Calu3 (cell line): ENCODE data around the gene LIMK2. TPM values are rescaled to one million over a fixed set of nuclear protein-coding genes. Genes with fewer than 3 reads are reported as not detected.

ENCODE experiments used
- BruUV-seq: library from RNA; stranded (reverse); fragments of 400-500 nt; replicated peaks from 2 replicates; lab custom pipeline; 2021; lab: Mats Ljungman, UMichigan
- CTCF ChIA-PET: fragments of 300-600 bp; sonication (Branson Sonifier 250); formaldehyde crosslinking; loops from one replicate; lab custom pipeline; 2022; ENCODE audit warnings: antibody characterized with exemption; lab: Charles Lee
- DNase-seq: peaks from one replicate; pipeline ENCODE4 v3.0.0; 2022
- H3K27ac Mint-ChIP-seq: one replicate; pipeline ENCODE4 v1.8.0; 2022; ENCODE audit warnings: mixed read lengths; ENCODE audit not compliant: unreplicated experiment
- H3K27me3 Mint-ChIP-seq: one replicate; pipeline ENCODE4 v1.8.0; 2022; ENCODE audit warnings: mixed read lengths; ENCODE audit not compliant: unreplicated experiment
- H3K36me3 Mint-ChIP-seq: one replicate; pipeline ENCODE4 v1.8.0; 2022; ENCODE audit warnings: mild to moderate bottlenecking, moderate library complexity, mixed read lengths; ENCODE audit not compliant: insufficient read depth, unreplicated experiment
- H3K4me1 Mint-ChIP-seq: one replicate; pipeline ENCODE4 v1.8.0; 2022; ENCODE audit warnings: mild to moderate bottlenecking, low read depth, mixed read lengths; ENCODE audit not compliant: unreplicated experiment
- H3K4me3 Mint-ChIP-seq: one replicate; pipeline ENCODE4 v1.8.0; 2022; ENCODE audit warnings: mild to moderate bottlenecking, low read depth, moderate library complexity, mixed read lengths; ENCODE audit not compliant: unreplicated experiment
- H3K9me3 Mint-ChIP-seq: one replicate; pipeline ENCODE4 v1.8.0; 2022; ENCODE audit warnings: low read depth, mixed read lengths; ENCODE audit not compliant: unreplicated experiment
- intact Hi-C: fragments of 100-400 bp; cut with micrococcal nuclease; formaldehyde crosslinking; loops from one replicate; pipeline ENCODE4 v1.10.0; 2022; ENCODE audit not compliant: unreplicated experiment
- total RNA-seq: library from RNA; stranded (reverse); gene quantifications from 2 replicates; pipeline ENCODE4 v1.2.3, GENCODE V29; 2022
- TF ChIP-seq, protein P1 (sequence below): fragments of 200-600 bp; IDR thresholded peaks from one replicate; pipeline ENCODE4 v1.8.0; 2022; ENCODE audit warnings: antibody characterized with exemption; ENCODE audit not compliant: unreplicated experiment

Gene LIMK2
- total RNA-seq, 1 experiment from 2014 or later, result 59.9 TPM

DNA sequence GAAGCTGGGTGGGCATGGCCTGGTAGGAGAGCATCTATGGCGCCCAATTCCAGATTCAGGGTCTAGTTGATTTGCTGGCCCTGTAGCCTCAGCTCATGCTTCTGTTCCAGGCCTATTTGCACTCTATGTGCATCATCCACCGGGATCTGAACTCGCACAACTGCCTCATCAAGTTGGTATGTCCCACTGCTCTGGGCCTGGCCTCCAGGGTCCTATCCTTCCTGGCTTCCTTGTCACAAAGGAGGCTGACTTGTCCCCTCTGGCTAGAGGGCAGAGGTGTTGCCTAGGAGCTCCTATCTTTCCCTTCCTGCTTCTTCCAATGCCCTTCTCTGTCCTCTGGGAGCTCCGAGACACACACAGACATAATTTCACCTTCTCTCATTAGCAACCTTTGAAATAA, 58.9 kb downstream of the LIMK2 start:
- TF ChIP-seq, protein P1, sequence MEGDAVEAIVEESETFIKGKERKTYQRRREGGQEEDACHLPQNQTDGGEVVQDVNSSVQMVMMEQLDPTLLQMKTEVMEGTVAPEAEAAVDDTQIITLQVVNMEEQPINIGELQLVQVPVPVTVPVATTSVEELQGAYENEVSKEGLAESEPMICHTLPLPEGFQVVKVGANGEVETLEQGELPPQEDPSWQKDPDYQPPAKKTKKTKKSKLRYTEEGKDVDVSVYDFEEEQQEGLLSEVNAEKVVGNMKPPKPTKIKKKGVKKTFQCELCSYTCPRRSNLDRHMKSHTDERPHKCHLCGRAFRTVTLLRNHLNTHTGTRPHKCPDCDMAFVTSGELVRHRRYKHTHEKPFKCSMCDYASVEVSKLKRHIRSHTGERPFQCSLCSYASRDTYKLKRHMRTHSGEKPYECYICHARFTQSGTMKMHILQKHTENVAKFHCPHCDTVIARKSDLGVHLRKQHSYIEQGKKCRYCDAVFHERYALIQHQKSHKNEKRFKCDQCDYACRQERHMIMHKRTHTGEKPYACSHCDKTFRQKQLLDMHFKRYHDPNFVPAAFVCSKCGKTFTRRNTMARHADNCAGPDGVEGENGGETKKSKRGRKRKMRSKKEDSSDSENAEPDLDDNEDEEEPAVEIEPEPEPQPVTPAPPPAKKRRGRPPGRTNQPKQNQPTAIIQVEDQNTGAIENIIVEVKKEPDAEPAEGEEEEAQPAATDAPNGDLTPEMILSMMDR, result no peak
- no peaks in the 10 kb centered on the region for H3K9me3 Mint-ChIP-seq
- BruUV-seq, result no TSS peak
- no peak overlapping the region for H3K27ac Mint-ChIP-seq
- no peaks in the 10 kb centered on the region for H3K27me3 Mint-ChIP-seq
- no peak for DNase-seq
- H3K36me3 Mint-ChIP-seq, result peaks cover 47% of the 10 kb centered on the region
- H3K4me3 Mint-ChIP-seq, result no peak overlapping the region
- CTCF ChIA-PET, result interaction anchor here (1.1 to 1.7 kb wide), 2 partner anchors 12 to 59 kb away, joined by 3 to 5 read pairs; partner anchors contain the start of gene LIMK2
- intact Hi-C loops, result no loop called here
- H3K4me1 Mint-ChIP-seq, result peaks cover 24% of the 10 kb centered on the region

DNA sequence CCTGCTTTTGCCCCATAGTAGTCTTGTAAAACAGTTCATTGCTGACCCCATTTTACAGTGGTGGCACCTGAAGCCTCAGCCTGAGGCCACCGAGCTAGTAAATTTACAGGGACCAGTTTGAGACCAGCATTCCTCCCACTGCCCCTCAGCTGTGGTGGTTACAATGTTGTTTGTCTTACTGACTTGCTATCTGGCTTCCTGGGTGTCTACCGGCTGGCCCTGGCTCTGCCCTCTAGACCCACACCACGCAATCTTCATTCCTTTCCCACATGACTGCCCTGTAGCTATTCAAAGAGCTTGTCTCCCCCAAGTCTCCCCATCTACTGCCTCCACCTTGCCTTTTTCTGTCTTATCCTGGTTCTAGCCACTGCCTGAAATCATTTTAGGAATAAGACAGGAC, 59.4 kb downstream of the LIMK2 start:
- H3K27me3 Mint-ChIP-seq, result no peaks in the 10 kb centered on the region
- no peaks in the 10 kb centered on the region for H3K9me3 Mint-ChIP-seq
- intact Hi-C loops, result no loop called here
- H3K36me3 Mint-ChIP-seq, result peaks cover 43% of the 10 kb centered on the region
- no peak overlapping the region for H3K4me3 Mint-ChIP-seq
- TF ChIP-seq, protein P1, result no peak
- peaks cover 24% of the 10 kb centered on the region for H3K4me1 Mint-ChIP-seq
- CTCF ChIA-PET, result interaction anchor here (1.7 to 1.9 kb wide), 2 partner anchors 21 to 60 kb away, joined by 5 to 19 read pairs; partner anchors contain the start of genes LIMK2 and PIK3IP1
- no peak overlapping the region for H3K27ac Mint-ChIP-seq
- no TSS peak for BruUV-seq
- DNase-seq, result no peak

DNA sequence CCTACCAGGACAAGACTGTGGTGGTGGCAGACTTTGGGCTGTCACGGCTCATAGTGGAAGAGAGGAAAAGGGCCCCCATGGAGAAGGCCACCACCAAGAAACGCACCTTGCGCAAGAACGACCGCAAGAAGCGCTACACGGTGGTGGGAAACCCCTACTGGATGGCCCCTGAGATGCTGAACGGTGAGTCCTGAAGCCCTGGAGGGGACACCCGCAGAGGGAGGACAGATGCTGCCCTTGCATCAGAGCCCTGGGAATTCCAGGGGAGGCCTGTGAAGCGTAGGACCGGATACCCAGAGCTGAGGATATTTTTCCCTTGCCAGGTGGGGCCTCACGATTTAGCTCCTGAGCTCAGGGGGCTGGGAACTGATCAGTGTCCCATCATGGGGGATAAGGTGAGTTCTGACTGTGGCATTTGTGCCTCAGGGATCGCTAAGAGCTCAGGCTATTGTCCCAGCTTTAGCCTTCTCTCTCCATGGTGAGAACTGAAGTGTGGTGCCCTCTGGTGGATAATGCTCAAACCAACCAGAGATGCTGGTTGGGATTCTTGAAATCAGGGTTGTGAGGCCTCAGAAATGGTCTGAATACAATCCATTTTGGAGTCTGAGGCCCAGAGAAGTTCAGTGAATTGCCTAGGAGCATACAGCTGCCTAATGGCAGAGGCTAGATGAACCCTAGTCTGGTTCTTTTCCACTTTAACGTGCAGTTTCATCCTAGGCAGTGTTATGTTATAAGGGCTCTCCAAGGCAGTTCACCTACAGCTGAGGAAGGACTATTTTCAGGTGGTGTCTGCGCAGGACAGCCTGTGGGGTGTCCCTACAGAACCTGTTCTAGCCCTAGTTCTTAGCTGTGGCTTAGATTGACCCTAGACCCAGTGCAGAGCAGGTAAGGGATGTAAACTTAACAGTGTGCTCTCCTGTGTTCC, 60.7 kb downstream of the LIMK2 start:
- no TSS peak for BruUV-seq
- H3K27ac Mint-ChIP-seq, result no peak overlapping the region
- H3K36me3 Mint-ChIP-seq, result peaks cover 36% of the 10 kb centered on the region
- H3K4me3 Mint-ChIP-seq, result no peak overlapping the region
- intact Hi-C loops, result no loop called here
- TF ChIP-seq, protein P1, result peak; percentile 73
- CTCF ChIA-PET, result interaction anchor here (0.7 to 2.5 kb wide), 24 partner anchors 10 to 190 kb away, joined by 3 to 19 read pairs (median 5); partner anchors contain the start of genes LIMK2, PIK3IP1, RNF185 and SELENOM
- H3K4me1 Mint-ChIP-seq, result peaks cover 24% of the 10 kb centered on the region
- no peaks in the 10 kb centered on the region for H3K27me3 Mint-ChIP-seq
- DNase-seq, result peak; percentile 62
- no peaks in the 10 kb centered on the region for H3K9me3 Mint-ChIP-seq

DNA sequence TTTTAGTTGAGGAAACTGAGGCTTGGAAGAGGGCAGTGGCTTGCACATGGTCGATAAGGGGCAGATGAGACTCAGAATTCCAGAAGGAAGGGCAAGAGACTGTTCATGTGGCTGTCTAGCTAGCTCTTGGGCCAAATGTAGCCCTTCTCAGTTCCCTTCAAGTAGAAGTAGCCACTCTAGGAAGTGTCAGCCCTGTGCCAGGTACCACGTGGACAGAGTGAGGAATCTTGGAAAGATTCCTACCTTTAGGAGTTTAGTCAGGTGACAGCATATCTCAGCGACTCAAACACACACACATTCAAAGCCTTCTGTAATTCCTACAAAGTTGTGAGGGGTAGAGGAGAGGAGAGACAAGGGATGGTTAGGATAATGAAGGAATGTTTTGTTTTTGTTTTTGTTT, 61.9 kb downstream of the LIMK2 start:
- Mint-ChIP-seq H3K27me3 (no peaks in the 10 kb centered on the region), H3K4me1 (peaks cover 24% of the 10 kb centered on the region), H3K9me3 (no peaks in the 10 kb centered on the region), H3K4me3 (no peak overlapping the region), H3K36me3 (peaks cover 31% of the 10 kb centered on the region), H3K27ac (no peak overlapping the region)
- TF ChIP-seq, protein P1, result no peak
- no peak for DNase-seq
- intact Hi-C loops, result no loop called here
- CTCF ChIA-PET, result interaction anchor here (0.7 to 2.5 kb wide), 2 partner anchors 39 to 184 kb away, joined by 3 to 10 read pairs; no protein-coding TSS in a partner anchor
- BruUV-seq, result no TSS peak
